Psoas muscle (tissue), 8 donors: ENCODE data around the gene CGN. TPM values are rescaled to one million over a fixed set of nuclear protein-coding genes. Genes with fewer than 3 reads are reported as not detected.

ENCODE experiments used
- ATAC-seq, 4 donors: fragments of 200-7000 bp; cut with Tn5 transposase; one replicate each; pipeline ENCODE4 v1.9.1; 2020; ENCODE audit warnings: moderate library complexity in 3 of 4, mild to moderate bottlenecking in 2 of 4
- DNase-seq, 2 donors: peaks; one replicate each; pipeline ENCODE4 v3.0.0-alpha.2; 2020
- H3K27ac ChIP-seq: fragments of 200-600 bp; one replicate; pipeline ENCODE4 v1.8.0; 2022
- H3K27me3 ChIP-seq, 3 donors: fragments of 200-600 bp in 1 of 3; one replicate each; pipeline versions ENCODE4 v1.6.1 to v1.8.0; 2013 to 2022; ENCODE audit warnings: low read length in 2 of 3, mild to moderate bottlenecking in 2 of 3, moderate library complexity in 1 of 3; ENCODE audit not compliant: insufficient read depth in 3 of 3
- H3K36me3 ChIP-seq, 2 donors: fragments of 200-600 bp in 1 of 2; one replicate each; pipeline versions ENCODE4 v1.6.1 to v1.8.0; 2013 to 2022; ENCODE audit warnings: low read depth in 1 of 2, mild to moderate bottlenecking in 1 of 2, moderate library complexity in 1 of 2; ENCODE audit not compliant: insufficient read depth in 1 of 2
- H3K4me1 ChIP-seq: fragments of 200-600 bp; one replicate; pipeline ENCODE4 v1.8.0; 2022
- H3K4me3 ChIP-seq: fragments of 200-600 bp; one replicate; pipeline ENCODE4 v1.8.0; 2022; ENCODE audit warnings: mild to moderate bottlenecking
- H3K9me3 ChIP-seq: fragments of 200-600 bp; one replicate; pipeline ENCODE4 v1.8.0; 2022
- CTCF ChIP-seq: fragments of 200-600 bp; IDR thresholded peaks from one replicate; pipeline ENCODE4 v1.8.0; 2022; ENCODE audit warnings: antibody characterized with exemption
- WGBS, 3 donors: extraction: QIAGEN DNeasy Blood & Tissue Kit; methylation state at CpG; one replicate each; pipeline versions ENCODE4 v1.1.6 to v1.1.7; 2013; 5-methylcytosine and 5-hydroxymethylcytosine counted together
- intact Hi-C, 2 donors: fragments of 100-400 bp; cut with DNase I; formaldehyde crosslinking; loops; one replicate each; pipeline versions ENCODE4 v1.11.0 to v1.14.2; 2022
- polyA plus RNA-seq, 3 donors: library from polyadenylated mRNA; stranded (reverse); fragments of 200-250 nt; gene quantifications; one replicate each; pipeline ENCODE4 v1.2.3, GENCODE V29; 2013
- total RNA-seq, 4 donors: library from RNA; stranded (reverse); fragmentation: NEBNext Ultra II Directional in 2 of 4; extraction: Animal tissue kit (Norgen Biotek cat#: 25700) in 2 of 4; gene quantifications; one replicate each; pipeline versions ENCODE4 v1.2.1 to v1.2.4, GENCODE V29; 2021 to 2023
- donor health status: healthy with polysubstance abuse.
- donor health status: DM: no; HTN: no; CAD: no; lungs with moderate emphysema.
- donor health status: Bipolar disorder and iron deficiency.
- donor health status: healthy.
- donor health status: DM: yes; HTN: yes; CAD: no.
- donor health status: DM: no; HTN: no; CAD: no.
- donor health status: DM: no; HTN: no; CAD: no.
- donor health status: DM: yes; HTN: yes; CAD: no.

The CGN gene
- total and polyA plus RNA-seq, 7 donors, result 0.03 to 0.21 (median 0.10) TPM; not detected in 2

DNA sequence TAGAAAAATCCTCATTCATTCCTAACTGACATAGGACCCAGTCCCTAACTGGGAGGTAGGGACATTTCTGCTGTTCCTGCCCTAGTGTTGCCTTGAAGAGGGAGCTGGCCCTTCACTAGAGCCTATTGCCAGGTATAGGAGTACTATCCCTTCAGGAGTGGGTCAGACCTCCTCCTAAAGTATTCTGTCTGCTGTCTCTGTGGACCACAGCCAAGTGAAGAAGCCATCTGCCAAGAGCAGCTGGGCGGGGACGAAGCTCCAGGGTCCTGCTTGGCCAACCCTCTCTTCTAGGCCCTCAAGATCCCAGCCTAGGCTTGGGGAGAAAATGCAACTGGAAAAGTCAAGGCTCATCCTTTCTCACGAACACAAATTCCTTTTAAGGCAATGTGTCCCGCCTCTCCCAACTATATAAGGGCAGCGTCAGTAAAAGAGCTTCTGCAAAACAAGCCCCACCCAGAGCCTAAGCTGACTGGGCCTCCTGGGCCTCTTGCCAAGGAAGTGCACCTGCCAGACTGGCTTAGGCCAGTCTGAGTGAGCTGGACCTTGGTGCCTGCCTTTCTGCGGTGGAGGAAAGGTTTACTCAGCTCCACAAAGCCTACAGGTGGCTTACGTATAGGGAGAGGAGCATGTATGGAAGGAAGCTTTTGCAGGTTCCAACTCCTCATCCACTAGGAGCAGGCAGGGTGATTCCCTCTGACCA lies 28.3 kb downstream of the CGN start:
- Histone ChIP-seq H3K27ac (peak overlapping the region; percentile 81), H3K27me3 (no peaks in the 10 kb centered on the region), H3K4me3 (peak overlapping the region; percentile 90), H3K9me3 (no peaks in the 10 kb centered on the region), H3K4me1 (peaks cover 9% of the 10 kb centered on the region), H3K36me3 (no peaks in the 10 kb centered on the region)
- ATAC-seq (peak; percentile 75 to 85 (median 83)), DNase-seq (peak; percentile 73 to 89)
- 6 to 14% (median 12%) methylated on average over 7 of the region's 7 CpGs for WGBS, 3 donors
- no peak for TF ChIP-seq CTCF
- intact Hi-C loops, result loop anchor here (5.0 kb wide), 3 partner anchors 92 to 298 kb away; partner anchors contain the start of gene C2CD4D (in 1 of the 2)

- peak within 1 kb of the TSS; percentile 81 for H3K27ac ChIP-seq
- ATAC-seq (peak; percentile 92 to 97 (median 94)), DNase-seq (peak; percentile 91 to 95)
- WGBS, 3 donors, result 2 to 5% (median 4%) methylated on average over 61 to 70 of the region's 70 CpGs
- intact Hi-C loops, result loop anchor here in 1 of 2 donors (5.0 kb wide), 1 partner anchor 297 kb away; the partner anchor contains the start of gene C2CD4D
- no peaks in the 10 kb centered on the region for H3K9me3 ChIP-seq
- H3K36me3 ChIP-seq, result no peaks in the 10 kb centered on the region
- peaks cover 9% of the 10 kb centered on the region for H3K4me1 ChIP-seq
- H3K4me3 ChIP-seq, result peak within 1 kb of the TSS; percentile 90
- no peak for TF ChIP-seq CTCF
- no peaks in the 10 kb centered on the region for H3K27me3 ChIP-seq
Measured at GRCh38 chr1:151540021-151540981, 29.1 kb downstream of the CGN start, which contains the start of gene TUFT1. TUFT1 (plus strand) TSS chr1:151540309; CDS start chr1:151540367, 58 bp downstream.

DNA sequence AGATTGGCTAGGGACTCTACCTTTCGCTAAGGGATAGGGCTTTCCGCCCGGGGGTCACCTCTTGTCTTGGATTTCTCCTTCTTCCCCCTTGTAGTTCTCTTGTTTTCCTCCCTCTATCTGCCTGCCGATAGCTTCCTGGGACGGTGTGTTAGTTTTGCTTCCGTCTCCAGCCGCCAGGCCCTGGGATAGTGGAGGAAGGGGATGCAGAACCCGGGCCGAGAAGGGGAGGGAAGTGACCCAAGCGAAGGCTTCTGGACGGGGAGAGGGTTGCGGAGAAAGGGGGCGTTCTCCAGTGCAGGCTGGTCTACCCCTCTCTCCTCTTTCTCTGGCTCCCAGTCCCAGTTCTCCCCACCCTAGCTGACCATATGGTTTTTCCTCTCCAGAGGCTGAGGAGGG lies 29.8 kb downstream of the CGN start:
- H3K4me1 ChIP-seq, result peaks cover 9% of the 10 kb centered on the region
- ATAC-seq, result no peak
- no peaks in the 10 kb centered on the region for H3K9me3 ChIP-seq
- intact Hi-C loops, result loop anchor here in 1 of 2 donors (5.0 kb wide), 1 partner anchor 296 kb away; the partner anchor contains the start of gene C2CD4D
- no peaks in the 10 kb centered on the region for H3K36me3 ChIP-seq
- peak overlapping the region; percentile 81 for H3K27ac ChIP-seq
- no peaks in the 10 kb centered on the region for H3K27me3 ChIP-seq
- TF ChIP-seq CTCF, result no peak
- H3K4me3 ChIP-seq, result peak overlapping the region; percentile 90
- peak in 1 of 2 donors; percentile 19 for DNase-seq
- 30 to 53% (median 45%) methylated on average over 13 of the region's 13 CpGs for WGBS, 3 donors

DNA sequence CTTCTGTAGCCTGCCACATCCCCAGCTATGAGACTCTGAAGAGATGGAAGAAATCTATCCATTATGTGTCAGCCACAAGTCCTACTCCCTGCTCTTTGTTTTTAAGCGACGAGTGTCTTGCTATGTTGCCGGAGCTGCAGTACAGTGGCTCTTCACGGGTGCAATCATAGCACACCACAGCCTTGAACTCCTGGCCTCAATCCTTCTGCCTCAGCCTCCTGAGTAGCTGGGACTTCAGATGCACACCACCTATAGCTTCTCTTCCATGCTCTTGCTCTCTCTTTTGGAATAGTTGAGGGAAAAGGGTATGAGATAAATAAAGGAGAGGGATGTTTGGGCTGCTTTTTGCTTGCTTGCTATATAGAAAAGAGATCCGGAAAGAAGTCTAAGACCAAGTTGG lies 30.6 kb downstream of the CGN start:
- Histone ChIP-seq H3K4me1 (peaks cover 13% of the 10 kb centered on the region), H3K27ac (no peak overlapping the region)
- intact Hi-C loops, result loop anchor here in 1 of 2 donors (5.0 kb wide), 1 partner anchor 296 kb away; the partner anchor contains the start of gene C2CD4D

More for the DNA sequence above, 30.6 kb downstream of the CGN start:
- H3K27me3 ChIP-seq, result no peaks in the 10 kb centered on the region
- H3K4me3 ChIP-seq, result no peak overlapping the region
- no peaks in the 10 kb centered on the region for H3K9me3 ChIP-seq
- no peaks in the 10 kb centered on the region for H3K36me3 ChIP-seq
- no peak for ATAC-seq
- WGBS, 3 donors, result 80 to 93% (median 89%) methylated on average over 5 of the region's 5 CpGs
- no peak for TF ChIP-seq CTCF
- DNase-seq, result no peak
